SH-SY5Y (cell line): ENCODE data around the gene SGCA.

ENCODE experiments used
- GATA2 ChIP-seq: IDR thresholded peaks from 2 replicates; pipeline ENCODE4 v1.6.1; 2011; ENCODE audit warnings: mild to moderate bottlenecking, low read depth, low read length
- GATA3 ChIP-seq: IDR thresholded peaks from 2 replicates; pipeline ENCODE4 v1.6.1; 2011; ENCODE audit warnings: low read depth, mild to moderate bottlenecking, low read length, moderate library complexity

DNA sequence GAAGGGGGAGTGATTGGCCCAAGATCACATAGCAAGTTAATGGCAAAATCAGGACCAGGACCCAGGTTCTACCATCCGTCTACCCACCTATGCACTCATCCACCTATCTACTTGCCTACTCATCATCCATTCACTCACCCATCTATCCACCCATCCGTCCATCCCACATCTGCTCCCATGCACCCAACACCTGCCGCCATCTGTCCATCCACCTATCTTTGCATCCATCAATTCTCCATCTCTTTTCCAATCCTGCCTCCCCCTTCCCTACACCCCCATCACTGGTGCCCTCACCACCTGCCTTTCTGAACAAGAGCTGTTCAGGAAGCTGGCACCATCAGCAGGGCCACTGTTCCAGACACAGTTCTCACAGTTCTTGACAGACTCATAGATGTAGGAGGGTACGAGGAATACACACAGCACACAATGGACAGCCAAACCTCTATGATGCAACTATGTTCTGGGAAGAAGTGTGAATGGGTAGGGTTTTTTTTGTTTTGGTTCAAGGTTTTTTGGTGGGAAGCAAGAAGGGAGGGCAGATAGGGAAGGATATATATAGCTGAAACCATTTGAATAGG, 40.3 kb upstream of the SGCA start:
- TF ChIP-seq GATA3 (no peak), GATA2 (no peak)
